ENCODE measurements around the gene TRIM8. TPM values are rescaled to one million over a fixed set of nuclear protein-coding genes. Genes with fewer than 3 reads are reported as not detected.

The TRIM8 gene
- total RNA-seq, 3 donors from 2014 or later (not counting 1 experiment from before 2014, with no cell fraction given) = 81.9 to 87.8 (median 86.2) TPM

- Mint-ChIP-seq H3K4me3 (no peak overlapping the region), H3K27ac (no peak overlapping the region), H3K4me1 (peaks cover 34 to 45% of the 10 kb centered on the region in 2 donors), H3K9me3 (no peaks in the 10 kb centered on the region), H3K36me3 (no peaks in the 10 kb centered on the region), H3K27me3 (ENCODE audit: low read depth in 2 of 2) (no peaks in the 10 kb centered on the region)
- no peaks in the 10 kb centered on the region for H3K36me3 ChIP-seq (ENCODE audit: control insufficient read depth, insufficient read depth, low read length)
- H3K9me3 ChIP-seq (ENCODE audit: control insufficient read depth, insufficient read depth, low read length) = no peaks in the 10 kb centered on the region
- no peaks in the 10 kb centered on the region for H3K27me3 ChIP-seq (ENCODE audit: control insufficient read depth, insufficient read depth, low read length)
- H3K4me1 ChIP-seq (ENCODE audit: control insufficient read depth, insufficient read depth, low read length) = peaks cover 50% of the 10 kb centered on the region
- DNase-seq (no peak), ATAC-seq (no peak)
- WGBS (ENCODE audit: insufficient coverage) = 96% methylated on average over 9 of the region's 9 CpGs
- no peak overlapping the region for H3K4me3 ChIP-seq (ENCODE audit: low read length)
- no peak overlapping the region for H3K27ac ChIP-seq (ENCODE audit: low read length)
- intact Hi-C loops (cut with micrococcal nuclease) = no loop called here
- TF ChIP-seq, protein P1, sequence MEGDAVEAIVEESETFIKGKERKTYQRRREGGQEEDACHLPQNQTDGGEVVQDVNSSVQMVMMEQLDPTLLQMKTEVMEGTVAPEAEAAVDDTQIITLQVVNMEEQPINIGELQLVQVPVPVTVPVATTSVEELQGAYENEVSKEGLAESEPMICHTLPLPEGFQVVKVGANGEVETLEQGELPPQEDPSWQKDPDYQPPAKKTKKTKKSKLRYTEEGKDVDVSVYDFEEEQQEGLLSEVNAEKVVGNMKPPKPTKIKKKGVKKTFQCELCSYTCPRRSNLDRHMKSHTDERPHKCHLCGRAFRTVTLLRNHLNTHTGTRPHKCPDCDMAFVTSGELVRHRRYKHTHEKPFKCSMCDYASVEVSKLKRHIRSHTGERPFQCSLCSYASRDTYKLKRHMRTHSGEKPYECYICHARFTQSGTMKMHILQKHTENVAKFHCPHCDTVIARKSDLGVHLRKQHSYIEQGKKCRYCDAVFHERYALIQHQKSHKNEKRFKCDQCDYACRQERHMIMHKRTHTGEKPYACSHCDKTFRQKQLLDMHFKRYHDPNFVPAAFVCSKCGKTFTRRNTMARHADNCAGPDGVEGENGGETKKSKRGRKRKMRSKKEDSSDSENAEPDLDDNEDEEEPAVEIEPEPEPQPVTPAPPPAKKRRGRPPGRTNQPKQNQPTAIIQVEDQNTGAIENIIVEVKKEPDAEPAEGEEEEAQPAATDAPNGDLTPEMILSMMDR (IDR thresholded peaks at IDR 0.05) = no peak
Measured at GRCh38 chr10:102677331-102678067, 33.2 kb downstream of the TRIM8 start.

- Mint-ChIP-seq H3K4me1 (peaks cover 34 to 45% of the 10 kb centered on the region in 2 donors), H3K9me3 (no peaks in the 10 kb centered on the region), H3K27ac (no peak overlapping the region), H3K4me3 (no peak overlapping the region), H3K27me3 (ENCODE audit: low read depth in 2 of 2) (no peaks in the 10 kb centered on the region), H3K36me3 (no peaks in the 10 kb centered on the region)
- WGBS (ENCODE audit: insufficient coverage) = 96% methylated on average over 9 of the region's 9 CpGs
- H3K4me3 ChIP-seq (ENCODE audit: low read length) = no peak overlapping the region
- peaks cover 48% of the 10 kb centered on the region for H3K4me1 ChIP-seq (ENCODE audit: control insufficient read depth, insufficient read depth, low read length)
- ATAC-seq (no peak), DNase-seq (no peak)
- H3K27ac ChIP-seq (ENCODE audit: low read length) = no peak overlapping the region
- TF ChIP-seq, protein P1 (IDR thresholded peaks at IDR 0.05) = no peak
- no peaks in the 10 kb centered on the region for H3K27me3 ChIP-seq (ENCODE audit: control insufficient read depth, insufficient read depth, low read length)
- no peaks in the 10 kb centered on the region for H3K36me3 ChIP-seq (ENCODE audit: control insufficient read depth, insufficient read depth, low read length)
- no peaks in the 10 kb centered on the region for H3K9me3 ChIP-seq (ENCODE audit: control insufficient read depth, insufficient read depth, low read length)
- intact Hi-C loops (cut with micrococcal nuclease) = no loop called here
Measured at GRCh38 chr10:102678068-102678400, 33.8 kb downstream of the TRIM8 start.

DNA sequence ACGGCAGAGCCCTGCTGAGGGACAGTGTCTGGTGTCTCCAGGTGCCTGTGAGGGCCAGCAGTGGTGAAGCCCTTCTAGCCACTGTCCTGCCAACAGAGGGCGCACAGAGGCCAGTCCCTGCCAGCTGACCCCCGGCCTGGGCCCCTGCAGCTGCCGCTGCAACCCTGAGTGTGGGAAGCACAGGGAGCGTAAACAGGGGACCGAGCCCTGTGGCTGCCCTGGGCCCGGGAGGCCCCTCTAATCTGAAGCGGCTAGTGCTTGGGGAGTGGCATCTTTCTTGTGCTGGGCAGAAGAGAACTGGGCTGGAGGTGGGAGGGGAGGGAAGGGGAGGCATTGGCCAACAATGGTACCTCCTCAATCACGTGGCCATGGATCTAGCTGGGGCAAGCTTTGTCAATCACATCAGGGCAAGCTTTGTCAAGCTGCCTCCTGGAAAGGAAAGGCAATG is 34.6 kb downstream of the TRIM8 start:
- Histone ChIP-seq H3K4me3 (ENCODE audit: low read length) (no peak overlapping the region), H3K27me3 (ENCODE audit: control insufficient read depth, insufficient read depth, low read length) (no peaks in the 10 kb centered on the region), H3K27ac (ENCODE audit: low read length) (no peak overlapping the region), H3K4me1 (ENCODE audit: control insufficient read depth, insufficient read depth, low read length) (peaks cover 40% of the 10 kb centered on the region), H3K9me3 (ENCODE audit: control insufficient read depth, insufficient read depth, low read length) (no peaks in the 10 kb centered on the region), H3K36me3 (ENCODE audit: control insufficient read depth, insufficient read depth, low read length) (no peaks in the 10 kb centered on the region)
- intact Hi-C loops (cut with micrococcal nuclease) = no loop called here
- Mint-ChIP-seq H3K27ac (no peak overlapping the region), H3K27me3 (ENCODE audit: low read depth in 2 of 2) (no peaks in the 10 kb centered on the region), H3K9me3 (no peaks in the 10 kb centered on the region), H3K4me1 (peaks cover 28 to 39% of the 10 kb centered on the region in 2 donors), H3K36me3 (no peaks in the 10 kb centered on the region), H3K4me3 (no peak overlapping the region)
- ATAC-seq = peak in 2 of 3 donors; percentile 43 to 51
- DNase-seq = no peak
- 17% methylated on average over 9 of the region's 9 CpGs for WGBS (ENCODE audit: insufficient coverage)
- TF ChIP-seq, protein P1 (IDR thresholded peaks at IDR 0.05) = peak; percentile 30

- Mint-ChIP-seq H3K9me3 (no peaks in the 10 kb centered on the region), H3K4me3 (no peak overlapping the region), H3K27ac (no peak overlapping the region), H3K36me3 (no peaks in the 10 kb centered on the region), H3K27me3 (ENCODE audit: low read depth in 2 of 2) (no peaks in the 10 kb centered on the region), H3K4me1 (peaks cover 21 to 31% of the 10 kb centered on the region in 2 donors)
- TF ChIP-seq, protein P1 (IDR thresholded peaks at IDR 0.05) = no peak
- no peak overlapping the region for H3K4me3 ChIP-seq (ENCODE audit: low read length)
- no peak for ATAC-seq
- 100% methylated on average over 4 of the region's 4 CpGs for WGBS (ENCODE audit: insufficient coverage)
- H3K27ac ChIP-seq (ENCODE audit: low read length) = no peak overlapping the region
- DNase-seq = no peak
- peaks cover 33% of the 10 kb centered on the region for H3K4me1 ChIP-seq (ENCODE audit: control insufficient read depth, insufficient read depth, low read length)
- no peaks in the 10 kb centered on the region for H3K27me3 ChIP-seq (ENCODE audit: control insufficient read depth, insufficient read depth, low read length)
- intact Hi-C loops (cut with micrococcal nuclease) = no loop called here
- H3K9me3 ChIP-seq (ENCODE audit: control insufficient read depth, insufficient read depth, low read length) = no peaks in the 10 kb centered on the region
- no peaks in the 10 kb centered on the region for H3K36me3 ChIP-seq (ENCODE audit: control insufficient read depth, insufficient read depth, low read length)
Measured at GRCh38 chr10:102679596-102679995, 35.3 kb downstream of the TRIM8 start.

Data from natural killer cell (primary cell).